Measurements from ENCODE around the gene AIP. TPM values are rescaled to one million over a fixed set of nuclear protein-coding genes. Genes with fewer than 3 reads are reported as not detected.
A peak's percentile ranks its signal among the peaks of the same experiment; 100 is the strongest.

AIP gene
- polyA plus RNA-seq (ENCODE audit: insufficient read depth in 1 of 5, insufficient read length in 5 of 5, low replicate concordance in 1 of 5) = 10 to 100 TPM; 45.4 to 67.7 (median 60.0) TPM
- long read RNA-seq, donor 1, transcript AIP-201 (6 exons, 1,221 nt) = major isoform, 35 of 44 reads
- long read RNA-seq, donor 1, partial matches to known transcripts = 5 of 44 reads
- long read RNA-seq, donor 1, other reads (novel, unspliced or antisense) = 0 of 44 reads
- long read RNA-seq, donor 2, transcript AIP-201 (6 exons, 1,221 nt) = major isoform, 29 of 29 reads
- long read RNA-seq, donor 2, partial matches to known transcripts = 0 of 29 reads
- long read RNA-seq, donor 2, other reads (novel, unspliced or antisense) = 0 of 29 reads
- long read RNA-seq, donor 3, transcript AIP-201 (6 exons, 1,221 nt) = major isoform, 29 of 31 reads
- long read RNA-seq, donor 3, partial matches to known transcripts = 0 of 31 reads
- long read RNA-seq, donor 3, other reads (novel, unspliced or antisense) = 0 of 31 reads
- long read RNA-seq, donor 4, transcript AIP-201 (6 exons, 1,221 nt) = major isoform, 12 of 16 reads
- long read RNA-seq, donor 4, partial matches to known transcripts = 0 of 16 reads
- long read RNA-seq, donor 4, other reads (novel, unspliced or antisense) = 0 of 16 reads
- long read RNA-seq, donor 5, transcript AIP-201 (6 exons, 1,221 nt) = major isoform, 41 of 43 reads
- long read RNA-seq, donor 5, partial matches to known transcripts = 0 of 43 reads
- long read RNA-seq, donor 5, other reads (novel, unspliced or antisense) = 0 of 43 reads
- long read RNA-seq, donor 6, transcript AIP-201 (6 exons, 1,221 nt) = major isoform, 42 of 44 reads
- long read RNA-seq, donor 6, partial matches to known transcripts = 0 of 44 reads
- long read RNA-seq, donor 6, other reads (novel, unspliced or antisense) = 0 of 44 reads
- long read RNA-seq, donor 7, transcript AIP-201 (6 exons, 1,221 nt) = major isoform, 33 of 33 reads
- long read RNA-seq, donor 7, partial matches to known transcripts = 0 of 33 reads
- long read RNA-seq, donor 7, other reads (novel, unspliced or antisense) = 0 of 33 reads
- long read RNA-seq, donor 8, transcript AIP-201 (6 exons, 1,221 nt) = major isoform, 9 of 9 reads
- long read RNA-seq, donor 8, partial matches to known transcripts = 0 of 9 reads
- long read RNA-seq, donor 8, other reads (novel, unspliced or antisense) = 0 of 9 reads

GRCh38 chr11:67482827-67483798 lies at the start of gene AIP:
AIP (plus strand) TSS chr11:67483026; CDS start chr11:67483159, 133 bp downstream.
- DNase-seq = peak; percentile 97

GRCh38 chr11:67433536-67434394 lies 49.1 kb upstream of the AIP start:
- DNase-seq = no peak

GRCh38 chr11:67434395-67434881 lies 48.4 kb upstream of the AIP start:
- no peak for DNase-seq

GRCh38 chr11:67435031-67435726 lies 47.6 kb upstream of the AIP start:
- DNase-seq = no peak

- no peak for DNase-seq
Measured at GRCh38 chr11:67435727-67436458, 46.9 kb upstream of the AIP start.

GRCh38 chr11:67436459-67437081 lies 46.3 kb upstream of the AIP start:
- DNase-seq = no peak

GRCh38 chr11:67437082-67437808 lies 45.6 kb upstream of the AIP start, which contains the start of gene PTPRCAP:
PTPRCAP (minus strand) TSS chr11:67437682; CDS start chr11:67437619, 63 bp downstream.
- no peak for DNase-seq

GRCh38 chr11:67437809-67438157 lies 45.0 kb upstream of the AIP start:
- no peak for DNase-seq

GRCh38 chr11:67438158-67438902 lies 44.5 kb upstream of the AIP start:
- no peak for DNase-seq

GRCh38 chr11:67439321-67440228 lies 43.3 kb upstream of the AIP start:
- DNase-seq = no peak

GRCh38 chr11:67440229-67441097 lies 42.4 kb upstream of the AIP start:
- DNase-seq = no peak

- DNase-seq = no peak
Measured at GRCh38 chr11:67441098-67441563, 41.7 kb upstream of the AIP start.

GRCh38 chr11:67441731-67442351 lies 41.0 kb upstream of the AIP start:
- DNase-seq = no peak
